B cell (primary cell): Measurements from ENCODE around the gene CUL5.

ENCODE experiments used
- CTCF ChIP-seq: fragments of 200-600 bp; IDR thresholded peaks from one replicate; pipeline ENCODE4 v1.8.0; 2022; ENCODE audit warnings: antibody characterized with exemption, mild to moderate bottlenecking
- EZH2 ChIP-seq: IDR thresholded peaks from 2 replicates; pipeline ENCODE4 v1.6.1; 2012; ENCODE audit warnings: borderline replicate concordance, low read depth, mild to moderate bottlenecking, moderate library complexity, low read length; ENCODE audit not compliant: insufficient read depth, poor library complexity, severe bottlenecking

DNA sequence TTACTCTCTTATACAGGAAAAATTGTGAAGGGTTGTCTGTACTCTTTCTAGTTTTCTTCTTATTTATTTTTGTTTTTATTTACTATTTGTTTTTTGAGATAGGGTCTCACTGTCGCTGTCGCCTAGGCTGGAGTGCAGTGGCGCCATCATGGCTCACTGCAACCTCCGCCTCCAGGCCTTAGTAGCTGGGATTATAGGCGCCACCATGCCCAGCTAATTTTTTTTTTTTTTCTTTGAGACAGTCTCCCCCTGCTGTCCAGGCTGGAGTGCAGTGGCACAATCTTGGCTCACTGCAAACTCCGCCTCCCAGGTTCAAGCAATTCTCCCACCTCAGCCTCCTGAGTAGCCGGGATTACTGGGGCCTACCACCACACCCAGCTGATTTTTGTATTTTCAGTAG lies 18.4 kb downstream of the CUL5 start:
- no peak for TF ChIP-seq EZH2
- TF ChIP-seq CTCF: no peak
